ENCODE measurements around the gene FES.

- no peak for TF ChIP-seq POLR2A (IDR thresholded peaks at IDR 0.05)
- no peak for TF ChIP-seq CTCF (IDR thresholded peaks at IDR 0.05)
These were observed 45.1 kb downstream of the FES start for GRCh38 chr15:90929246-90930019.
